Stimulated activated naive B cell treated with anti-CD40 and anti-IgM and Interleukin-4, amounts not matched to agents 10 μg/mL and 1 μg/mL and 100 μg/mL, for 72 hours (primary cell): ENCODE results near the gene LYPD1.

ENCODE experiments used
- ATAC-seq, 2 donors: fragments of 150-1000 bp; cut with Tn5 transposase; replicated peaks; 2 replicates each; pipeline ENCODE4 v1.10.0; 2021; ENCODE audit warnings: moderate library complexity in 1 of 2
- DNase-seq: peaks from one replicate; pipeline ENCODE4 v3.0.0; 2021
- H3K27ac Mint-ChIP-seq: one replicate; pipeline ENCODE4 v1.8.0; 2022; ENCODE audit warnings: mild to moderate bottlenecking, mixed read lengths
- H3K27me3 Mint-ChIP-seq, 2 donors: one replicate each; pipeline ENCODE4 v1.8.0; 2022; ENCODE audit warnings: mixed read lengths in 2 of 2
- H3K36me3 Mint-ChIP-seq, 2 donors: one replicate each; pipeline ENCODE4 v1.8.0; 2022; ENCODE audit warnings: mixed read lengths in 2 of 2, mild to moderate bottlenecking in 1 of 2
- H3K4me1 Mint-ChIP-seq, 2 donors: one replicate each; pipeline ENCODE4 v1.8.0; 2022; ENCODE audit warnings: mixed read lengths in 2 of 2, mild to moderate bottlenecking in 1 of 2
- H3K4me3 Mint-ChIP-seq, 2 donors: one replicate each; pipeline ENCODE4 v1.8.0; 2022; ENCODE audit warnings: mild to moderate bottlenecking in 2 of 2, mixed read lengths in 2 of 2, moderate library complexity in 1 of 2
- H3K9me3 Mint-ChIP-seq, 2 donors: one replicate each; pipeline ENCODE4 v1.8.0; 2022; ENCODE audit warnings: mixed read lengths in 2 of 2, mild to moderate bottlenecking in 1 of 2

LYPD1 gene

GRCh38 chr2:132632000-132632649 is 37.9 kb downstream of the LYPD1 start:
- DNase-seq (no peak), ATAC-seq (no peak)
- H3K27ac Mint-ChIP-seq: no peak overlapping the region
- no peaks in the 10 kb centered on the region for H3K36me3 Mint-ChIP-seq
- H3K27me3 Mint-ChIP-seq: peaks cover 0 to 3% of the 10 kb centered on the region in 2 donors
- H3K4me1 Mint-ChIP-seq: no peaks in the 10 kb centered on the region
- no peak overlapping the region for H3K4me3 Mint-ChIP-seq
- peaks cover 7 to 10% of the 10 kb centered on the region in 2 donors for H3K9me3 Mint-ChIP-seq

GRCh38 chr2:132627536-132627935 is 42.5 kb downstream of the LYPD1 start:
- Mint-ChIP-seq H3K27me3 (no peaks in the 10 kb centered on the region), H3K36me3 (no peaks in the 10 kb centered on the region), H3K4me1 (no peaks in the 10 kb centered on the region), H3K27ac (no peak overlapping the region), H3K9me3 (peaks cover 0 to 2% of the 10 kb centered on the region in 2 donors), H3K4me3 (no peak overlapping the region)
- ATAC-seq (no peak), DNase-seq (no peak)

- no peaks in the 10 kb centered on the region for H3K27me3 Mint-ChIP-seq
- no peaks in the 10 kb centered on the region for H3K36me3 Mint-ChIP-seq
- H3K4me1 Mint-ChIP-seq: no peaks in the 10 kb centered on the region
- no peaks in the 10 kb centered on the region for H3K9me3 Mint-ChIP-seq
- DNase-seq (no peak), ATAC-seq (no peak)
- H3K27ac Mint-ChIP-seq: no peak overlapping the region
- no peak overlapping the region for H3K4me3 Mint-ChIP-seq
Measured at GRCh38 chr2:132623096-132623839, 46.7 kb downstream of the LYPD1 start.

- Mint-ChIP-seq H3K4me3 (no peak overlapping the region), H3K27ac (no peak overlapping the region), H3K36me3 (no peaks in the 10 kb centered on the region), H3K9me3 (no peaks in the 10 kb centered on the region), H3K27me3 (no peaks in the 10 kb centered on the region), H3K4me1 (no peaks in the 10 kb centered on the region)
- ATAC-seq (no peak), DNase-seq (no peak)
Measured at GRCh38 chr2:132621131-132621875, 48.7 kb downstream of the LYPD1 start.

- Mint-ChIP-seq H3K36me3 (no peaks in the 10 kb centered on the region), H3K4me1 (no peaks in the 10 kb centered on the region), H3K27ac (no peak overlapping the region), H3K4me3 (no peak overlapping the region), H3K9me3 (no peaks in the 10 kb centered on the region), H3K27me3 (no peaks in the 10 kb centered on the region)
- DNase-seq (no peak), ATAC-seq (no peak)
Measured at GRCh38 chr2:132620115-132620514, 49.9 kb downstream of the LYPD1 start.

GRCh38 chr2:132618734-132619133 is 51.3 kb downstream of the LYPD1 start:
- Mint-ChIP-seq H3K27ac (no peak overlapping the region), H3K4me3 (no peak overlapping the region), H3K36me3 (no peaks in the 10 kb centered on the region), H3K4me1 (no peaks in the 10 kb centered on the region), H3K27me3 (no peaks in the 10 kb centered on the region), H3K9me3 (no peaks in the 10 kb centered on the region)
- no peak for ATAC-seq
- no peak for DNase-seq

- no peak overlapping the region for H3K4me3 Mint-ChIP-seq
- no peaks in the 10 kb centered on the region for H3K4me1 Mint-ChIP-seq
- DNase-seq (no peak), ATAC-seq (no peak)
- no peaks in the 10 kb centered on the region for H3K36me3 Mint-ChIP-seq
- H3K27me3 Mint-ChIP-seq: no peaks in the 10 kb centered on the region
- H3K9me3 Mint-ChIP-seq: no peaks in the 10 kb centered on the region
- no peak overlapping the region for H3K27ac Mint-ChIP-seq
Measured at GRCh38 chr2:132617989-132618388, 52.0 kb downstream of the LYPD1 start.

- H3K4me1 Mint-ChIP-seq: no peaks in the 10 kb centered on the region
- DNase-seq (no peak), ATAC-seq (no peak)
- H3K9me3 Mint-ChIP-seq: no peaks in the 10 kb centered on the region
- no peak overlapping the region for H3K4me3 Mint-ChIP-seq
- no peak overlapping the region for H3K27ac Mint-ChIP-seq
- no peaks in the 10 kb centered on the region for H3K27me3 Mint-ChIP-seq
- no peaks in the 10 kb centered on the region for H3K36me3 Mint-ChIP-seq
Measured at GRCh38 chr2:132615329-132616085, 54.5 kb downstream of the LYPD1 start.

GRCh38 chr2:132611719-132612118 is 58.3 kb downstream of the LYPD1 start:
- DNase-seq (no peak), ATAC-seq (no peak)
- Mint-ChIP-seq H3K4me3 (no peak overlapping the region), H3K9me3 (peaks cover 0 to 2% of the 10 kb centered on the region in 2 donors), H3K36me3 (no peaks in the 10 kb centered on the region), H3K27me3 (no peaks in the 10 kb centered on the region), H3K27ac (no peak overlapping the region), H3K4me1 (no peaks in the 10 kb centered on the region)

- Mint-ChIP-seq H3K9me3 (peaks cover 0 to 4% of the 10 kb centered on the region in 2 donors), H3K36me3 (no peaks in the 10 kb centered on the region), H3K27ac (no peak overlapping the region), H3K4me1 (no peaks in the 10 kb centered on the region), H3K4me3 (no peak overlapping the region), H3K27me3 (peaks cover 0 to 3% of the 10 kb centered on the region in 2 donors)
- no peak for ATAC-seq
- no peak for DNase-seq
Measured at GRCh38 chr2:132609101-132609890, 60.7 kb downstream of the LYPD1 start.

- H3K4me1 Mint-ChIP-seq: no peaks in the 10 kb centered on the region
Measured at GRCh38 chr2:132608311-132608710, 61.7 kb downstream of the LYPD1 start.

GRCh38 chr2:132607426-132608090 is 62.4 kb downstream of the LYPD1 start:
- no peaks in the 10 kb centered on the region for H3K36me3 Mint-ChIP-seq
- no peak for ATAC-seq
- H3K4me3 Mint-ChIP-seq: no peak overlapping the region
- peaks cover 0 to 3% of the 10 kb centered on the region in 2 donors for H3K27me3 Mint-ChIP-seq
- no peak for DNase-seq
- no peaks in the 10 kb centered on the region for H3K4me1 Mint-ChIP-seq
- peaks cover 0 to 4% of the 10 kb centered on the region in 2 donors for H3K9me3 Mint-ChIP-seq
- no peak overlapping the region for H3K27ac Mint-ChIP-seq

More at GRCh38 chr2:132608311-132608710, 61.7 kb downstream of the LYPD1 start:
- Mint-ChIP-seq H3K36me3 (no peaks in the 10 kb centered on the region), H3K9me3 (peaks cover 0 to 4% of the 10 kb centered on the region in 2 donors), H3K4me3 (no peak overlapping the region), H3K27ac (no peak overlapping the region), H3K27me3 (peaks cover 0 to 3% of the 10 kb centered on the region in 2 donors)
- no peak for DNase-seq
- no peak for ATAC-seq

GRCh38 chr2:132606649-132607048 is 63.4 kb downstream of the LYPD1 start:
- Mint-ChIP-seq H3K4me1 (no peaks in the 10 kb centered on the region), H3K4me3 (no peak overlapping the region), H3K27me3 (peaks cover 0 to 3% of the 10 kb centered on the region in 2 donors), H3K36me3 (no peaks in the 10 kb centered on the region), H3K27ac (no peak overlapping the region), H3K9me3 (peaks cover 0 to 4% of the 10 kb centered on the region in 2 donors)
- ATAC-seq (no peak), DNase-seq (no peak)
